A549 treated with AZD9567 at 1 μM for 4 hours (cell line): Measurements from ENCODE around the gene COG8. TPM values are rescaled to one million over a fixed set of nuclear protein-coding genes. Genes with fewer than 3 reads are reported as not detected.

Experiments
- total RNA-seq: library from RNA; stranded (reverse); fragments of 200-300 nt; extraction: Qiagen RNA extraction; gene quantifications from 5 replicates; pipeline ENCODE4 v1.2.3, GENCODE V29; 2022; ENCODE audit not compliant: insufficient read depth

Gene COG8
- total RNA-seq = 19.6 to 28.2 TPM (median 26.4 TPM) in 5 replicates

DNA sequence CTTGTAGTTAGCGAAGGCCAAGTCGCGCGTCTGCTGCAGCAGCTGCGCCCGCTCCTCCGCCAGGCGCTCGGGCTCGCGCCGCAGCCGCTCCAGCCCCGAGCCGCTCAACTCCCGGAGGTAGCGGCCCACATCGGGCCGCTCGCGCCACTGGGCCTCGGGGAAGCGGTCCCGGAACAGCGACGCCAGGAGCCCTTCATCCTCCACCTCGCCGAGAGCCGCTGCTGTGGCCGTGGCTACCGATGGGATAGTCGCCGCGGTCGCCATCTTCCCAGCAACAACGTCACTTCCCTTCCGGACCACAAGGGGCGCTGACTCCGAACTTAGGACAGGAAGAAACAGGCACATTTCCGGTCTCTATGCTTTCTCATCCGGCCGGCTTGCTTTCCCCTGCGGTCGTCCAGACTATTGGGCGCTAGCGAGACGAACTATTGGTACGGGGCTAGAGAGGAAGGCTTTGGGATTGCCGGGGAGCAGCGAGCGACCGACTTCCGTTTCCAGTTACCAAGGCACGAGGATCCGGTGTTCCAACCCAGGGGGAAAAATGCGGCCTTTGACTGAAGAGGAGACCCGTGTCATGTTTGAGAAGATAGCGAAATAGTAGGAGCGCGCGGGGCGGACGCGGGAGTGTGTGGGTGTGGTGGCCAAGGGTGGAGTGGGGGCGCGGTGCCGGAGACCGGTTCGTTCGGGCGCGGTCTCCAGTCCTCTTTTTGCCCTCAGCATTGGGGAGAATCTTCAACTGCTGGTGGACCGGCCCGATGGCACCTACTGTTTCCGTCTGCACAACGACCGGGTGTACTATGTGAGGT is at the start of gene COG8, which contains the start of gene NIP7:
Gene COG8, minus strand, starts transcription at position 276 of the 806 bp plus-strand sequence. Its CDS starts 12 bp downstream, at position 264.
Gene NIP7, plus strand, starts transcription at position 484 of the 806 bp plus-strand sequence. Its CDS starts 58 bp downstream, at position 542.

DNA sequence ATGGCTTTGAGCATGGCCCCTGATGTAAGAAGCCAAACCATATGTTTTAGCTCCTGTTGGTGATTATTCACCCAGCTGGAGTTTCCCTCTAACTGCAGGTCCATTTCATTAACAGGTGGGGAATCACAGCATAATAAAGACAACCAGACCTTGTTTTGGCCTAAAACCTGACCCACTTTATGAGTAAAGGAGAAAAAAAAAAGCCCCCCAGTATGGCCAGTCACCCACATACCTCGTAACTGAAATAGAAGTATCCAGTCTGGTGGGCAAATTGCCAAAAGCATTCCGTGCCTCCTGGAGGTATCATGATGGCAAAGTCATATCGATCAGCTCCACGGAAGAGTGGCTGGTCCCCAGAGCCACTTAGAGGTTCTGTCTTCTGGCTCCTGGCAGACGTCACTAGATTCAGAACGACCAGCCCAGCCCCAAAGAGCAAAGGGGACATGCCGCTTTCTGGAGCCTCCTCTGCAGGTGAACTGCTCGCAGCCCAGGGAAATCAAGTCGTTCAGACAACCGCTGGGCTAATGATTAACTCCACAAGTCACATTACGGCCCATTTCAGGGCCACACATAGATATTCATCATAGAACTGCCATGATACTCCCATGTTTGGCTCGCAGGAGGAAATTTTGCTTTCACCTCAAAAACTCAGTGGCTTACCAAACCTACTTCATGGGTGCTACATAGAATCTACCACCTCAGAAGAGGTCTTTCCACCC is 12.1 kb upstream of the COG8 start, which contains the start of gene TMED6:
Gene TMED6, minus strand, starts transcription at position 478 of the 719 bp plus-strand sequence. Its CDS starts 33 bp downstream, at position 445.

DNA sequence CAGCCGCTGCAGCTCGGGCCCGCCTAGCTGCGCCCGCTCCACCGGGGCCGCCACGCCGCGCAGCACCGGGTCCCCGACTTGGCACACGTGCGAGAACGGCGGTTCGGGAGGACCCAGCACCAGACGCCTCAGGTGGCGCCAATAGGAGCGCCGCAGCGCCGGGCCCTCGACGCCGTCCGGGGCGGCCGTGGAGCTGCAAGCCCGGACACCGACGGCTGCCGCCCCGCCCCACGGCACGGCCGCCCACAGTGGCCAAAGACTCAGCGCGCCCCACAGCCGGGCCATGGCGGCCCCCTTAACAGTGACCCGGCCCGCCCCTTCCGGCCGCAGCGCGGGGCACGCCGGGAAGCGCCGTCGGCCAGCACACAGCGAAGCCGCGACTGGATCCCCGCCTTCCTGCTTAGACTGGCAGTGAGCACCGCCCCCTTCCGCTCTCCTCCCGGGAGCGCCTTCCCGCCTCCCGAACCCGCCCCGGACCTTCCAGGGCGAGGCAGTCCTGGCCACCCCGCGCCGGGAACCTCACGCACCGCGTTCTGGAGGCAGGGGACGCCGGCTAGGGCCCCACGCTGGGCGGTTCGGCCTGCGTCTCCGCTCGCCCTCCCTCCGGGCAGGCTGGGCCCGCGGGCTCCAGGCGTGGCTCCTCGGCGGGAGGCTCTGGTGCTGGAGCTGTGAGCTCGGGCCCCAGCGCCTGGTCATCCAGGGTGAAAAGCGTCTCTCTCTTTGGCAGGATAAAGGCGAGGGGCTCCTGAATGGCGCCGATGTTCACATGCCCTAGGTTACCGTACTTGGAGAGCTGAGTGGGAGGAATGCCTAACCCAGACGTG is 8.9 kb downstream of the COG8 start, which contains the start of gene PDF:
Gene PDF, minus strand, starts transcription at position 303 of the 824 bp plus-strand sequence. Its CDS starts 18 bp downstream, at position 285.

GRCh38 chr16:69310653-69311532 is 28.5 kb downstream of the COG8 start, which contains the start of gene VPS4A:
Gene VPS4A (plus strand): TSS chr16:69311350. CDS start chr16:69311512, 162 bp downstream.

Other genes with a start within 250 kb of the COG8 start
- gene HAS3, start 233.9 kb downstream of the COG8 start, total RNA-seq = 33.2 to 45.6 TPM (median 36.3 TPM) in 5 replicates
- gene CHTF8, start 207.0 kb downstream of the COG8 start, total RNA-seq = 130 to 167 TPM (median 131 TPM) in 5 replicates
- 79.9 to 92.4 TPM (median 85.2 TPM) in 5 replicates for gene UTP4, start 206.9 kb downstream of the COG8 start, total RNA-seq
- gene SNTB2, start 152.4 kb downstream of the COG8 start, total RNA-seq = 5.8 to 8.1 TPM (median 7.7 TPM) in 5 replicates
- 31.3 to 34.7 TPM (median 34.0 TPM) in 5 replicates for gene VPS4A, start 28.2 kb downstream of the COG8 start, total RNA-seq
- 26.1 to 43.4 TPM (median 40.4 TPM) in 5 replicates for gene PDF, start 9.0 kb downstream of the COG8 start, total RNA-seq
- 54.0 to 62.3 TPM (median 58.0 TPM) in 5 replicates for gene NIP7, start 208 bp upstream of the COG8 start, total RNA-seq
- 0.09 TPM in 1 of 5 replicates, not detected in the others for gene TMED6, start 12.2 kb upstream of the COG8 start, total RNA-seq
- gene TERF2, start 46.4 kb upstream of the COG8 start, total RNA-seq = 23.3 to 47.5 TPM (median 24.4 TPM) in 5 replicates
- 184 to 208 TPM (median 193 TPM) in 5 replicates for gene CYB5B, start 85.1 kb upstream of the COG8 start, total RNA-seq
- 4.3 to 7.8 TPM (median 6.1 TPM) in 5 replicates for gene NFAT5, start 226.4 kb upstream of the COG8 start, total RNA-seq